GM21619 (cell line): ENCODE measurements around the gene NADSYN1.

Experiments
- ATAC-seq: cut with Tn5 transposase; IDR thresholded peaks from one replicate; pipeline ENCODE4 v1.9.1; 2021; ENCODE audit not compliant: unreplicated experiment

Gene NADSYN1

GRCh38 chr11:71544525-71545214 lies 91.7 kb downstream of the NADSYN1 start:
- no peak for ATAC-seq

GRCh38 chr11:71545405-71545966 lies 92.5 kb downstream of the NADSYN1 start:
- no peak for ATAC-seq

DNA sequence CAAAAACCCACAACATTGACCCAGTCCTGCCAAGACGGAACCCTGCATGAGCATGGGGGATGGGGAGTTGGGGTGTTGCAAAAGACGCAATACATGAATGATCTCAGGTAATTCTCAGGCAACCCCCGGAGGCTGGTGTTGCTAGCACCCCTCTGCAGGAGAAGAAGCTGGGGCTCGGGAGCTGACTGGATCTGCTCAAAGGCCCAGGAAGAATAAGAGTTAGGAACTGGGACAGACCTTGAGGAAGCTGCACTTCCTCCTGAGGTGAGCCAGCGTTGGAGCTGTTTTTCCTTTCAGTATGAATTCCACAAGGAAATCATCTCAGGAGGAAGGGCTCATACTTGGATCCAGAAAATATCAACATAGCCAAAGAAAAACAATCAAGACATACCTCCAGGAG lies 95.1 kb downstream of the NADSYN1 start, which contains the start of gene KRTAP5-9:
TSS of gene KRTAP5-9 (plus strand) at position 301 of the 400 bp plus-strand sequence. CDS start 238 bp downstream, outside the sequence.
- no peak for ATAC-seq

GRCh38 chr11:71548716-71549151 lies 95.7 kb downstream of the NADSYN1 start:
- ATAC-seq = no peak
